CD4-positive, alpha-beta T cell treated with Interleukin-17A for 4 hours (primary cell): ENCODE measurements around the gene COL2A1.
"Not testable (repeated sequence)": the region's sequence is repeated elsewhere in the genome, so short reads cannot be mapped to it uniquely, and the experiment has no call there.

ENCODE experiments used
- DNase-seq: peaks from one replicate; pipeline ENCODE4 v3.0.0-alpha.2; 2020; ENCODE audit warnings: mixed read lengths

Gene COL2A1

DNA sequence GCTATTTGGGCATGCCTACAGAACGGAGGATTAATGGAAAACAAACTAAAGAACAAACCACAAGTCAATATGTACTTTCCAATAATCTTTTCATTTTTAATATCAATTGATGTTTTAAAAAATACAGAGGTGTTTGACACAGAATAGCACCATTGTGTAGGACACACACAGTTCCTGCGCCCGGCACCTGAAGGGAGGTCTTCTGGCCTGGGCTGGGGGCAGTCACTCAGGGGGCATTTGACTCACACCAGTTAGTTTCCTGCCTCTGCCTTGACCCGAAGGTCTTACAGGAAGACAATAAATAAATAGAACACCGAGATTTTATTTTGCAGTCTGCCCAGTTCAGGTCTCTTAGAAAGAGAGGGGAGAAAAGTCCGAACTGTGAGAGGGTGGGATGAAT is 31.4 kb downstream of the COL2A1 start:
- DNase-seq = no peak

DNA sequence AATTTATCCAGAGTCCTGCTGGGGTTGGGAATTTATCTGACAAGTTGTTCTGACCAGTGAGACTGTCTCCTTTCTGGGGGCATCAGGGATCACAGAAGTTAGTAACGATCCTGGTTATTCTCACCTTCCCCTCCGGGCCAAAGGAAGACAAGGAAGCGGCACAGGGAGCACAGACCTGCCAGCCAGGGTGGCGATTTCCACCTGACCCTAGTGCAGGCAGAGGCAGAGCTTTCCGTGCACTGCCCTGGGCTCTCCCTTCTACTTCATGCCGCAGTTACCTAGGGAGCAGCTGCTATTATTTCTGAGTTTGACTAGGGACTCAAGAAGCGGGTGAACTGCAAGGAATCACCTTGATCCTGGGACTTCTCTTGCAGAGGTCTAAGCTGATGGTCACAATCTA is 33.4 kb downstream of the COL2A1 start:
- no peak for DNase-seq

DNA sequence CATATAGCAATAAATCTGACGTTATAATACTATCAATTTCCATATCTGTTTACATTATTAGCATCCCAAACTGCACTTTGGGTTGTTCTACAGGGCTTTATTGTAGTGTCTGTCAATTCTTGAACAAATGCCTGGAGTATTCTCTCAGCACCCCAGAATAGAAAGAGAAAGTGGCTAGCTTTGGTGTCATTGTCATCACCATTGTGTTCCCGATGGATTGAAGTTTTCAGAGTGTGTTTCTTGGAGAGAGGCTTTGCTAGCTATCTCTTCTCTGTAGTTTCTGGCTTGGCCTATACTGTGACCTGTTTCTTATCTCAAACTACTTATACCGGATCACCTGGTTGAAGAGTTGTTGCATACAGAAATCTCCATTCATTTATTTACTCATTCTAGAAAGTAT is 34.4 kb downstream of the COL2A1 start:
- DNase-seq = no peak

DNA sequence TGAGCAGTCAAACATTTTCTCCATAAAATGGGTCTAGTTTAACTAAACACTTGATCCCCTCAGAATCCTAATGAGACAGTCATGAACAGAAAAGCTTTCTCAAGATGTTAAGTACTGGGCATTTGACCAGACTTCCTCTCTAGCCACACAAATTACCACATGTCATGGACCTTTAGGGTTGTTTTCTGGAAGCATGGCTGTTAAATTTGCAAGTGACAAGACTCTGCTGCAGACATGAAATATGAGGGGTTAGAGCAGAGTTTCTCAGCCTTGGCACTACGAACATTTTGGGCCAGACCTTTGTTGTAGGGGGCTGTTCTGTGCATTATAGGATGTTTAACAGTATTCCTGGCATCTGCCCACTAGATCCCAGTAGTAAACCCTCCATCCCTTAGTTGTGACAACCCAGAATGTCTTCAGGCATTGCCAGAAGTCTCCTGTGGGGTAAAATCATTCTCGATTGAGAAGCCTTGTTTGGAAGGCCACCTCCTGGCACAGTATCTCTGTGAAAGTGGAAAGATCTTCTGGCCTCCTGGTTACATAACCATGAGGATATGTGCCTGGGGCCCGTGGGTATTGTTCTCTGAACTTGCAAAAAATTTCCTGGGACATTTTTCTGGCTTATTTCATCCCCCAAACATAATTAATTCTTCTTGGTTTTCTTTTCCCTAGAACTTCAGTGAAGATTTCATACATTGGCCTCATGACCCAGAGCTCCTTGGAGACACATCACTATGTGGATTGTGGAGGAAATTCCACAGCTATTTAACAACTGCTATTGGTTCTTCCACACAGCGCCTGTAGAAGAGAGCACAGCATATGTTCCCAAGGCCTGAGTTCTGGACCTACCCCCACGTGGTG is 36.6 kb downstream of the COL2A1 start:
- no peak for DNase-seq

GRCh38 chr12:47965581-47965980 is 38.7 kb downstream of the COL2A1 start:
- DNase-seq = no peak

- no peak for DNase-seq
Measured at GRCh38 chr12:47964106-47964728, 40.1 kb downstream of the COL2A1 start.

- DNase-seq = peak; percentile 96
Measured at GRCh38 chr12:47963340-47964040, 40.8 kb downstream of the COL2A1 start, which contains the start of gene TMEM106C. TMEM106C (plus strand) TSS chr12:47963596; CDS start chr12:47964237, 641 bp downstream.

DNA sequence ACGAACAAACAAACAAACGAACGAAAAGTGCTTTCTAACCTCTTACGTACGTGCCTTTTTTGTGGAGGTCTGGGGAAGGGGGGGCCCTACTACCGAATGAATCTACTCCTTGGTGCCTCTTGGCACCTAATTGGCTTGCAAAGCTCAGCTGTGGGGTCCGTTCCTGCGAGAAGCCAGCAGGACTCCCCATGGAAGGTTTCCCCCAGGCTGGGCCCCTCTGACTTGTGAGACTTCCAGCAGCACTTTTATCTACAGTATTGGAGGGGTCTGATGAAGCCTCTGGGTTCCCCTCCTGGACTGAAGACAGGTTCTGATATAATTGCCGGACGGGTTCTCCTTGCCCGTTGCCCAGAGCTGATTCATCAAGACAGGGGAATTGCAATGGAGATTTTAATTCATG is 42.1 kb downstream of the COL2A1 start:
- DNase-seq = no peak

GRCh38 chr12:47957671-47958070 is 46.6 kb downstream of the COL2A1 start:
- not testable (repeated sequence) for DNase-seq

DNA sequence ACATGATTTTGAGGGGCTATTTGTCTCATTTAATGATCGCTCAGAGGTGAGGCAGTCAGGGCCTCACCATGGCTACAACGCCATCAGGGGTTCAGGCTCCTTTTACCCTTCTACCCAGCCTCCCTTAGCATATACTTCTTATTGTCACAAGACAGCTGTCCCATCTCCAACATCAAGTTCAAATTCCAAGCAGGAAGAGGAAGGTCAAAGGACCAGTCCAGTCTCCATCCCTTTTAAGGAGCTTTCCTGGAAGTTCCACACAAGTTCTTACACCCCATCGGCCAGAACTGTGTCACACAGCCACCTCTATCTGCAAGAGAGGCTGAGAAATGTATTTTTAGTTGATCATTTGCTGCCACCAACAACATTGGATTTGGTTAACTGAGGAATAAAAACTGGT is 49.2 kb downstream of the COL2A1 start:
- DNase-seq = no peak

- DNase-seq = no peak
Measured at GRCh38 chr12:47954467-47955045, 49.7 kb downstream of the COL2A1 start.

GRCh38 chr12:47954058-47954457 is 50.2 kb downstream of the COL2A1 start:
- no peak for DNase-seq

GRCh38 chr12:47950856-47951468 is 53.3 kb downstream of the COL2A1 start:
- DNase-seq = no peak

DNA sequence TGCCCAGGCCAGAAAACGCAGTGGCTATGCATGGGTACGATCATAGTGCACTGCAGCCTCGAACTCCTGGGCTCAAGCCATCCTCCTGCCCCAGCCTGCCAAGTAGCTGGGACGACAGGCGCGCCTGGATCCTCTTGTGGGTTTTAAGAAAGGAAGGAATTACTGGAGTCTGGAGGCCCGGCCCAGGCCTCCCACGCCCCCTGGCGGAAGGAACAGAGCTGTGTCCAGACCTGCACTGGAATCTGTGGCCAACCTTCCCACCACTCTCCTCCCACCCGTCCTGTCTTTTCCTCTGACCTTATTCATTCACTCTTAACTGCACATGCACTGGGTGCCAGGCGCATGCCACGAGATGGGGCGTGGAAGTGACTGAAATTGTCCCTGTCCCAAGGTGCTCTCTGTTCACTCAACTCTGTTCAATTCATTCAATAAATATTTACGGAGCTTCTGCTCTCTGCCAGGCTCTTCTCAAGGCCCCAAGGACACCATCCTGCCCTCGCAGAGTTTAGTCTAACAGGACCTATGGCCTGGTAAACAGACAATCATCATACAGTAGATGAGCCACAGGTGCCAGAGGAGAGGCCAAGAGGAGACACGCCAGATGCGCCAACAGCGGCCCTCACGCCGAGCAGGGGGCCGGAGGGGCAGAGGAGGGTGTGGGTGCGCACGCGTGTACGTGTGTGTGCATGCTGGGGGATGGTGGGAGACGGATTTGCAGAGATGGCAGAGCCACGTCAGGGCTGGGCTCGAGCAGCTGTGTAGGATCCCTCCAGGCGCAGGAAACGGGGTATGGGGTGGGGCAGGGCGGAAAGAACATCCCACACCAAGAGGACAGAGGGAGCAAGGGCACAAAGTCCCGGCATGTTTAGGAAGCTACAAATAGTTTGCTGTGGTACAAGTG is 54.6 kb downstream of the COL2A1 start:
- DNase-seq = peak; percentile 72

DNA sequence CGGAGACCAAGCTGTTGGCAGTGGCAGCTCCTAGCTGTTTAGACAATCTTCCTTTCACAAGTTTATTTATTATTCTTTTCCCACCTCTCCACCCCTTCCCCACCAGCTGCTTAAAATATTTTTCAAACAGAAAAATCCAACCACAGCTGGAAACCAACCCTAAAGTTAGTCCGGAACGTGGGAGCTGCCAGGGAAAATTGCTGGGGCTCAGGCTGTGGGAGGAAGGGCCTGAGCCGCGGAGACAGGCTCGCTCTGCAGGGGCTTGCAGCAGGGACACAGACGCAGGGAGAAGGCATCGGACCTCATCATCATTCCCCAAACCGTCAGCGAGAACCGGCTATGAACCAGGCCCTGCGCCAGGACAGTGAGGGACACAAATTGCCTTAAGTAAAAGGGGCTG is 56.9 kb downstream of the COL2A1 start:
- DNase-seq = no peak

DNA sequence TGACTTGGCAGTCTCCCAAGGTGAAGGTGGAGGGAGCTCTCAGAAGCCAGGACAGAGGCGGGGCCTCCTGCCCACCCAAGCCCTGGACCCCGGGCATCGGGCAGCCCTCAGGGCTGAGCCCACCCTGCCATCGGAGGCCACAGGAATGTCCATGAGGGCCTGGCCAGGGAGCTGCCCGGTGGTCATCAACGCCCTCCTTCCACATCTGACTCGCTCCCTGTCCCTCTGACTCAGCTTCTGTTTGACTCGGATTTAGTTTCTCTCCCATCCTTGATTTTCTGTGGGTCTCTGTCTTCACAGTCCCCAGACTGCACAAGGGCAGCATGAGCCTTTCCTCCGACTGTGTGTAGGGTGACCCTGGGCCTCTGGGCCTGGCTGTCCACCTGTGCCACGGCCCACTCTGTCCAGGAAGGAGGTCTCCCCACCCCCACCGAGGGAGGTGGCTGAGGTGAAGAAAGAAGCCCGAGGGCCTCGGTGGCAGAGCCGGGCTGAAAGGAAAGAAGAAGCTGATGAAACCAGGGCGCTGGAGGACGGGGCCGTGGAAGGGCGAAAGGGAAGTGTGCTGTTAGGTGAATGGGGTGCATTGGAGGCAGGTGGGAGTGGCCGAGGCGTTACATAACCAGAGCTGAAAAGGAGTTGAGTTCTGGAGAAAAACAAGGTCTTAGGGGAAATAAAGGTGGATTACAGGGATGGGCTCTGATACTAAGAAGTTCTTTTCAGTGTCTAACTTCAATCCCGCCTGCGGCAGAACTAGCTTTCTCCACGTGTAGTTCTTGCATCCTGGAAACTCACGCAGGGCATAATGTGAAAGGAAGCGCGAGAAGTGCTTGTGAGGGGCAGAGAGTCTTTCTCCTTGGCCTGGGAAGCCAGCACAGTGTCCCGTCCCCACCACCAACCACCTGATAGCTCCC is 57.6 kb downstream of the COL2A1 start:
- DNase-seq = no peak

GRCh38 chr12:47945341-47945728 is 58.9 kb downstream of the COL2A1 start:
- DNase-seq = no peak

DNA sequence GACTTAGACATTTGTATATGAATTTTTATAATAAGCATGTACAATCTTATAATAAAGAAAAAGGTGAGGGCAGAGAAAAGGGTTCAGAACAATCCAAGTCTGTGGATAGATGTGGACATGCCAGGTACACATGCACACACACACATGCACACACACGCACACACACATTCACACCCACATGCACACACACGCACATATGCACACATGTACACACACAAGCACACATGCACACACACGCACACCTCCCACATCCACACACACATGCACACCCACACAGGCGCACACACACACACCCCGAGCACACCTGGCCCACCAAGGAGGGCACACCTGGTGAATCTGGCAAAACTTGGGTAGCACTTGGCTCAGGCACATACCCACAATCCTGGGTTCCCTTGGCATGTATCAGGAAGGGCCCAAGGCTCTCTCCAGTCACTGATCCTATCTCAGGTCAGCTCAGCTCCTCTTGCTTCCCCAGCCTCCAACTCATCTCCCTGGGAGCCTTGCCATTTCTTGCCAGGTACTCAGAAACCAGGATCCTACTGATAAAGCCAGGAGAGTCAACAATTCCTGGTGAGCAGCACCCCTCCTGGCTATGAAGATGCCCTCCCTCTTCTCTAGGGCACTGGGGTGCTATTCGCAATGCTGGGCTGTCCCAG is 59.5 kb downstream of the COL2A1 start:
- DNase-seq = no peak

- DNase-seq = no peak
Measured at GRCh38 chr12:47943623-47944340, 60.5 kb downstream of the COL2A1 start.
